ENCODE results near the gene RAD21L1.

RAD21L1 gene

DNA sequence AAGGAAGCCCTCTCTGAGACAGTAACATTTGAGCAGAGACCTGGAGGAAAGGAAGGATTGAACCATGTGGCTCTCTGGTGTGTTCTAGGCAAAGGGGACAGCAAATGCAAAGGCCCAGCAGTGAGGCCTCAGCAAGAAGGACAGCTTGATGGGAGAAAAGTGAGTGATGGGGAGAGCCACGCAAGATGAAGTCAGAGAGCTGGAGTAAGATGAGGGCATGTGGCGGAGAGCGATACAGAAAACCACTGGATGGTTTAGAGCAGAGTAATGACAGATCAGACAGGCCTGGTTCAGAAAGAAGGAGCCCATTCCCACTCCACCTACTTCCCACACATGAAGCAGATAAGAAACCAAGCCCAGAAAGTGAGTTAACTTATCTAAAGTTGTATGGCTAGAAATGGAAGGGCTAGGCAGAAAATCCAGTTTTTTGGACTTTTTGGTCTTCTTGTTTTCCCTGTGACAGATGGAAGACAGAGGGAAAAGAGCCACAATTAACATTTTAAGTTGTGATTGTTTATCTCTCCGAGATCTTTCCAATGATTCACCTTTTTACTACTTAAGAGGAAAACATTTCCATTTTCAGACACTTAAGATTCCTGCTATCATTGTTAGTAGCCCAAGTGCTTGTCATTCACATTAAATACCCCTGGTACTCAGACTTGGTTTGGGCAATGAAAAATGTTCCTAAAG, 39.5 kb downstream of the RAD21L1 start:
- DNase-seq (ENCODE audit: low spot score in 2 of 2) (no peak), ATAC-seq (ENCODE audit: low read depth) (no peak)
- no peaks in the 10 kb centered on the region for H3K9me3 Mint-ChIP-seq
- peak overlapping the region; percentile 86 for H3K4me3 Mint-ChIP-seq
- H3K36me3 Mint-ChIP-seq = no peaks in the 10 kb centered on the region
- H3K27ac Mint-ChIP-seq = peak overlapping the region; percentile 82
- peaks cover 4% of the 10 kb centered on the region for H3K27me3 Mint-ChIP-seq
- H3K4me1 Mint-ChIP-seq = peaks cover 13% of the 10 kb centered on the region

DNA sequence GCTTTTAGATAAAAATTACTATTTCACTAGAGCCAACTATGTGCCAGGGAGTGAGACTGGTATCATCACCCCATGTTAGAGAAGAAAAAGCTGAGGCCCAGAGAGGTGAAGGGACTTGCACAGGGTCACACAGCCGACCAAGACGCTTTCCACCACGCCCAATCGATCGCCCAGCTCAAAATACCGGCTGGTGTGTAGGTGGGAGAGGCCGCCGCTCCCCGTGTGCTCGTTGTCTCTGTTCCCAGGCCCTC, 40.0 kb downstream of the RAD21L1 start:
- ATAC-seq (ENCODE audit: low read depth) = no peak
- no peaks in the 10 kb centered on the region for H3K9me3 Mint-ChIP-seq
- H3K27me3 Mint-ChIP-seq = peaks cover 3% of the 10 kb centered on the region
- peaks cover 13% of the 10 kb centered on the region for H3K4me1 Mint-ChIP-seq
- H3K27ac Mint-ChIP-seq = peak overlapping the region; percentile 82
- no peak for DNase-seq (ENCODE audit: low spot score in 2 of 2)
- peak overlapping the region; percentile 86 for H3K4me3 Mint-ChIP-seq
- H3K36me3 Mint-ChIP-seq = no peaks in the 10 kb centered on the region

- peak within 1 kb of the TSS; percentile 82 for H3K27ac Mint-ChIP-seq
- H3K27me3 Mint-ChIP-seq = peaks cover 1% of the 10 kb centered on the region
- no peaks in the 10 kb centered on the region for H3K9me3 Mint-ChIP-seq
- ATAC-seq (ENCODE audit: low read depth) (peak; percentile 93), DNase-seq (ENCODE audit: low spot score in 2 of 2) (peak; percentile 40)
- H3K36me3 Mint-ChIP-seq = no peaks in the 10 kb centered on the region
- peaks cover 13% of the 10 kb centered on the region for H3K4me1 Mint-ChIP-seq
- H3K4me3 Mint-ChIP-seq = peak within 1 kb of the TSS; percentile 86
Observed at GRCh38 chr20:1266167-1266973, 40.5 kb downstream of the RAD21L1 start, which contains the start of gene SNPH. Gene SNPH (plus strand): TSS chr20:1266294. CDS start chr20:1296240, 29,946 bp downstream.

DNA sequence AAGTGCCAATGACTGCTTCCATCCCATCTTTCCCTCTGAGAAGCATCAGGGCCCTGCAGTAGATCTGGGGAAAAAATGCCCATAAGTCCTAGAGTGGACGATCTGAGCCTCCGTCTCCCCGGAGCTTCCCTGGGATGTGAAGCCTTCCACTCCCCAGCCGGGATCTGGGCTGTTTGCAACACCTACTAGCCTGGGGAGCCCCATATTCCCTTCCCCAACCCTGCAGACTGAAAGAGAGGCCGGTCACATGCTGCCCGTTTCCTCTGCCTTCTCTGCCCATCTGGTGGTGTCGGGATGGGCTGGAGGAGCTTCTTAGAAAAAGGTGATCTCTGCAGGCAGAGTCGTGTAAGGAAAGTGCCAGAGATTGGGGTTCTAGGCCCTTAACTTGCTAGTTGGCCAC, 41.3 kb downstream of the RAD21L1 start:
- Mint-ChIP-seq H3K36me3 (no peaks in the 10 kb centered on the region), H3K4me3 (peak overlapping the region; percentile 67), H3K27me3 (no peaks in the 10 kb centered on the region), H3K27ac (no peak overlapping the region), H3K4me1 (peaks cover 13% of the 10 kb centered on the region), H3K9me3 (no peaks in the 10 kb centered on the region)
- no peak for DNase-seq (ENCODE audit: low spot score in 2 of 2)
- no peak for ATAC-seq (ENCODE audit: low read depth)

- H3K27me3 Mint-ChIP-seq = no peaks in the 10 kb centered on the region
- H3K27ac Mint-ChIP-seq = no peak overlapping the region
- H3K36me3 Mint-ChIP-seq = no peaks in the 10 kb centered on the region
- no peaks in the 10 kb centered on the region for H3K9me3 Mint-ChIP-seq
- no peak overlapping the region for H3K4me3 Mint-ChIP-seq
- ATAC-seq (ENCODE audit: low read depth) = no peak
- H3K4me1 Mint-ChIP-seq = peaks cover 13% of the 10 kb centered on the region
- DNase-seq (ENCODE audit: low spot score in 2 of 2) = no peak
Observed at GRCh38 chr20:1267809-1268374, 42.0 kb downstream of the RAD21L1 start.

GRCh38 chr20:1269235-1269634, 43.4 kb downstream of the RAD21L1 start:
- Mint-ChIP-seq H3K36me3 (no peaks in the 10 kb centered on the region), H3K27ac (no peak overlapping the region), H3K4me3 (no peak overlapping the region), H3K9me3 (no peaks in the 10 kb centered on the region), H3K27me3 (no peaks in the 10 kb centered on the region), H3K4me1 (peaks cover 13% of the 10 kb centered on the region)
- DNase-seq (ENCODE audit: low spot score in 2 of 2) = no peak
- ATAC-seq (ENCODE audit: low read depth) = no peak

DNA sequence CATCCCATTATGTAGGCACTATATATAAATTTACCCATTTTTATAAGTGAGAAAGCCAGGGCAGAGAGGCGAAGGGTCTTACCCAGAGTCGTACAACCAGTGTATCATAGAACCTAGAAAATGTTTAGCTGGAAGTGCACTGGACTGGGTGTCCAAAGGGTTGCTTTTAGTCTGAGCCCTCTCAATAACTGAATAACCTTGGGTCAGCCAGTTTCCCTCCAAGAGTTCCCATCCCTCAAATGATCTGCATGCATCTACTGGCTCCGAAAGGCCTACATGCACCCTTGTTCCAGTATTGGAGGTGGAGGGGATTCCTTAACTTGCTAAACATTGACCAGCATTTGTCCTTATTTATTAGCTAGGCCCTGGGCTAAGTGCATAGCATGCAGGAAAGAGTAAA, 44.0 kb downstream of the RAD21L1 start:
- DNase-seq (ENCODE audit: low spot score in 2 of 2) = no peak
- Mint-ChIP-seq H3K9me3 (no peaks in the 10 kb centered on the region), H3K4me3 (no peak overlapping the region), H3K27ac (no peak overlapping the region), H3K36me3 (no peaks in the 10 kb centered on the region), H3K27me3 (no peaks in the 10 kb centered on the region), H3K4me1 (peaks cover 12% of the 10 kb centered on the region)
- ATAC-seq (ENCODE audit: low read depth) = no peak

DNA sequence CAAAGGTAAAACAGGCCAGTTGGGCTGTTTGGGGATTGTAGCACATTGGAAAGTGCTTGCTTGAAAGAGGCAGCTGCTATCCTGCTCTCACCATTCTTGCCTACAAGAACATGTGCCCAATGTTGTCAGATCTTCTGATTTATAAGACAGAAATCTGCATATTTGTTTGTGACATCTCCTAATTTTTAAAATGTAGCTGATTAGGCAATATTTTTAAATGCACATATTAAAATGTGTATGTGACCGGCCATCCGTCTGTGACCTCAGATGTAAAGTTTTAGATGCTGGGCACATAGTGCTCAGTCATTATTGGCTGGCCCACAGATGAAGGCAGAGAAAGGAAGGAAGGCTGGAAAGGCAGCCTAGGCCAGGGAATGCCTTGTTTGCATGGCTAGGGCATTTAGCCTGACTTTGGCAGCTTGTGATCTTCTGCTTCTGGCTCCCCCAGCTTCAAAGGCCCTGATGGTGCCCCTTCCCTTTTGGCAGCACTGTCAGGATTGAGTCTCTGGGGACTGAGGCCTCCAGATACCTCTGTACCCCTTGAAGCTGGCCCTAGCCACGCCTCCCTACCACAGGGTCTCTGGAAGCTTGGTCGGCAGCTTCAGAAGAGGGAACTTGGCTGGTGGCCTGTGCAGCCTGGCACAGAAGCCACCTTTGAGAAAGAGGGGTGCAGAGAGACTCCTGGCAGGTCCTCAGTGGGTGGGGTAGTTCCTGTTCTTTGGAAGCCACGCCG, 46.7 kb downstream of the RAD21L1 start:
- Mint-ChIP-seq H3K4me1 (no peaks in the 10 kb centered on the region), H3K4me3 (no peak overlapping the region), H3K9me3 (no peaks in the 10 kb centered on the region), H3K36me3 (no peaks in the 10 kb centered on the region), H3K27me3 (no peaks in the 10 kb centered on the region), H3K27ac (no peak overlapping the region)
- ATAC-seq (ENCODE audit: low read depth) (no peak), DNase-seq (ENCODE audit: low spot score in 2 of 2) (no peak)

DNA sequence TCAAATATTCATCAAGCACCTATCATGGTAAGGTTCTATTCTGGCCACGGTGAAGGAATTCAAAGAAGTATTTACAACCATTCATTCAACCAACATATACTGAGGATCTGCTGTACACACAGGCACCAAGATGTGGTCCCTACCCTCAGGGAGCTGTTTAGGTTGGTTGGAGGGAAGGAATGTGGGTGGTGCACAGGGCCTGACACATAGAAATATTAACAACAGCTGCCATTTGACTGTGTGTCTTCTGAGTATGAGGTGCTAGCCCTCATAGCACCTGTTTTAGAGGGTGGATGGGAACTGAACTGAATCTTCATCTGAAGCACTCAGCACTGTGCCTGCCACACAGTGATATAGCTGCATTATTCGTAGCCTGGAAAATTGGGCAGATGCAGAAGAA, 47.5 kb downstream of the RAD21L1 start:
- Mint-ChIP-seq H3K4me3 (no peak overlapping the region), H3K27me3 (no peaks in the 10 kb centered on the region), H3K36me3 (no peaks in the 10 kb centered on the region), H3K27ac (no peak overlapping the region), H3K9me3 (no peaks in the 10 kb centered on the region), H3K4me1 (no peaks in the 10 kb centered on the region)
- DNase-seq (ENCODE audit: low spot score in 2 of 2) (no peak), ATAC-seq (ENCODE audit: low read depth) (no peak)

DNA sequence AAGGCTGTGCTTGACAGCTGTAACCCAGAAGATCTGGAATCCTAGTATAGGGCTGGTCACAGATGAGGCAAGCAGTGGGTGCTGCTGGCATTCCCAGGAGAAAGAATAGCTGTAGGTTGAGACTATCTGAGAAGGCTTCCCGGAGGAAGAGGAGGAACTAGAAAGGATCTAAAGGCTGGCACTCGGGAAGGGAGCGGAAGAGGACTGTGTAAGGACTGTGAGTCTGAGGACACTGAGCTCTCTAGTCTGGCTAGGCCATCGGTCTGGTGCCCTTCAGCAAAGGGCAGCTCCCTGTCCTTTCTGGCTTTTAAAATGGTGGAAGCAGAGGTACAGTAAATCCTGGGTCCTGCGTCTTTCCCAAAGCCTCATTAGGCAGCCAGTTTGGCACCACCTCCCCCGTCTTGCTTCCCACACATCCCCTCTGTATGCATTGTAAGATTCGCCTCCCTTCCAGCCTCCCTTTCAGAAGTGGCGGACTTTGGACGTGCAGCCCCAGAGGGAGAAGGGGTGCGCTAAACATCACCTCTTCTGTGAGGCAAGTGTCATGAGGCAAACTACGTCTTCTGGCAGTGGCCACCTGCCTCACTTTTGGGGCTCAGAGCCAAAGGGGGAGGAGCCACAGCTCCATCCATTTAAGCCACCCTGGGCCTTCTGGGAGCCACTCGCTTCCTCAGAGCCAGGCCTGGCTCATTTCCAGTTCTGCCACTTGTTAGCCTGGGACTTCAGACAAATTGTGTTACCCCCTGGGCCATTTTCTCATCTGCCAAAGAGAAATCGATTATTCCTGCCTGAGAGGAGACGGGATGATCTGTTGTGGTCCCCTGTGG, 48.9 kb downstream of the RAD21L1 start:
- peak in 1 of 2 donors; percentile 7 for DNase-seq (ENCODE audit: low spot score in 2 of 2)
- Mint-ChIP-seq H3K4me1 (no peaks in the 10 kb centered on the region), H3K9me3 (no peaks in the 10 kb centered on the region), H3K27ac (no peak overlapping the region), H3K27me3 (no peaks in the 10 kb centered on the region), H3K36me3 (no peaks in the 10 kb centered on the region), H3K4me3 (no peak overlapping the region)
- ATAC-seq (ENCODE audit: low read depth) = no peak

DNA sequence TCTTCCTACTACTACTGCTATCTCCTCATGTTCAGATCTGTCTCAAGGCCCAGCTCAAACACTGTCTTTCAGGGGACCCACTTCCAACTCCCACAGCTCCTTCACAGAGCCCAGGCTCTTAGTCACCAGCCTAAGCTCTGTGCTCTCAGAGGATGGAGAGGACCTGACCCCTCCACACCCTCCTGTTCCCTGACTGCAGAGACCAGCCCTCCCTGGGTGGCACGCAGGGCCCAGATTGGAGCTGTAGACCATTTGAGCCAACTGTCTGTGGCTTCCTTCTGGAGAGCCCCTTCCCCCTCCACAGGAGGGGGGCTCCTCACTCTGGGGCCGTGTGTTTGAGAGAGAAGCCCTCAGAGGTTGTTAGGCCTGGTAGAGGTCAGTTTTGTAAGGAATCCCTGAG, 50.1 kb downstream of the RAD21L1 start:
- Mint-ChIP-seq H3K27me3 (no peaks in the 10 kb centered on the region), H3K27ac (no peak overlapping the region), H3K9me3 (no peaks in the 10 kb centered on the region), H3K4me3 (no peak overlapping the region), H3K4me1 (no peaks in the 10 kb centered on the region), H3K36me3 (no peaks in the 10 kb centered on the region)
- DNase-seq (ENCODE audit: low spot score in 2 of 2) (peak in 1 of 2 donors; percentile 7), ATAC-seq (ENCODE audit: low read depth) (no peak)

DNA sequence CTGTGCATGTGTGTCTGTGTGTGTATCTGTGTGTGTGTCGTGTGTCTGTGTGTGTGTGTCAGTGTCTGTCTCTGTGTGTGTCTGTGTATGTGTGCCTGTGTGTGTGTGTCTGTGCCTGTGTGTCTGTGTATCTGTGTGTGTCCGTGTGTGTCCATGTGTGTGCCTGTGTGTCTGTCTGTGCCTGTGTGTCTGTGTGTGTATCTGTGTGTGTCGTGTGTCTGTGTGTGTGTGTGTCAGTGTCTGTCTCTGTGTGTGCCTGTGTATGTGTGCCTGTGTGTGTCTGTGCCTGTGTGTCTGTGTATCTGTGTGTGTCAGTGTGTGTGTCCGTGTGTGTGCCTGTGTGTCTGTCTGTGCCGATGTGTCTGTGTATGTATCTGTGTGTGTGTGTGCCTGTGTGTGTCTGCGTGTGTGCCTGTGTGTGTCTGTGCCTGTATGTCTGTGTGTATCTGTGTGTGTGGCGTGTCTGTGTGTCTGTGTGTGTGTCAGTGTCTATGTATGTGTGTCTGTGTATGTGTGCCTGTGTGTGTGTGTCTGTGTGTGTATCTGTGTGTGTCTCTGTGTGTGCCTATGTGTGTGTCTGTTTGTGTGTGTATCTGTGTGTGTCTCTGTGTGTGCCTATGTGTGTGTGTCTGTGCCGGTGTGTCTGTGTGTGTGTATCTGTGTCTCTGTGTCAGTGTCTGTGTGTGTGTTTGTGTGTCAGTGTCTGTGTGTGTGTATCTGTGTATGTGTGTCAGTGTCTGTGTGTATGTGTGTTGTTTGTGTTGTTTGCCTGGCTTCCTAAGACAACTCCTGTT, 51.9 kb downstream of the RAD21L1 start:
- no peak overlapping the region for H3K27ac Mint-ChIP-seq
- H3K4me1 Mint-ChIP-seq = no peaks in the 10 kb centered on the region
- ATAC-seq (ENCODE audit: low read depth) (no peak), DNase-seq (ENCODE audit: low spot score in 2 of 2) (peak in 1 of 2 donors; percentile 2)
- no peaks in the 10 kb centered on the region for H3K9me3 Mint-ChIP-seq
- H3K36me3 Mint-ChIP-seq = no peaks in the 10 kb centered on the region
- no peak overlapping the region for H3K4me3 Mint-ChIP-seq
- H3K27me3 Mint-ChIP-seq = peaks cover 5% of the 10 kb centered on the region

- Mint-ChIP-seq H3K4me1 (no peaks in the 10 kb centered on the region), H3K27me3 (peaks cover 7% of the 10 kb centered on the region), H3K36me3 (no peaks in the 10 kb centered on the region), H3K9me3 (no peaks in the 10 kb centered on the region), H3K27ac (no peak overlapping the region), H3K4me3 (no peak overlapping the region)
- DNase-seq (ENCODE audit: low spot score in 2 of 2) = peak in 1 of 2 donors; percentile 2
- ATAC-seq (ENCODE audit: low read depth) = no peak
Observed at GRCh38 chr20:1278993-1279392, 53.1 kb downstream of the RAD21L1 start.

Data from memory B cell (primary cell).